Mammary epithelial cell (primary cell): ENCODE data around the gene TUSC2.

Source experiments
- EZH2 ChIP-seq: IDR thresholded peaks from 2 replicates; pipeline ENCODE4 v1.6.1; 2012; ENCODE audit warnings: low read length, inconsistent platforms, borderline replicate concordance
- TF ChIP-seq, protein P1 (sequence below), 2 donors: IDR thresholded peaks in 1 of 2; conservative IDR thresholded peaks in 1 of 2; 2 replicates each; pipeline ENCODE4 v1.5.1; 2011 to 2012; ENCODE audit warnings: inconsistent platforms in 2 of 2, low read length in 2 of 2, mild to moderate bottlenecking in 2 of 2, control low read depth in 1 of 2, low read depth in 1 of 2; ENCODE audit not compliant: insufficient read depth in 1 of 2; ENCODE audit errors: extremely low read depth in 1 of 2

DNA sequence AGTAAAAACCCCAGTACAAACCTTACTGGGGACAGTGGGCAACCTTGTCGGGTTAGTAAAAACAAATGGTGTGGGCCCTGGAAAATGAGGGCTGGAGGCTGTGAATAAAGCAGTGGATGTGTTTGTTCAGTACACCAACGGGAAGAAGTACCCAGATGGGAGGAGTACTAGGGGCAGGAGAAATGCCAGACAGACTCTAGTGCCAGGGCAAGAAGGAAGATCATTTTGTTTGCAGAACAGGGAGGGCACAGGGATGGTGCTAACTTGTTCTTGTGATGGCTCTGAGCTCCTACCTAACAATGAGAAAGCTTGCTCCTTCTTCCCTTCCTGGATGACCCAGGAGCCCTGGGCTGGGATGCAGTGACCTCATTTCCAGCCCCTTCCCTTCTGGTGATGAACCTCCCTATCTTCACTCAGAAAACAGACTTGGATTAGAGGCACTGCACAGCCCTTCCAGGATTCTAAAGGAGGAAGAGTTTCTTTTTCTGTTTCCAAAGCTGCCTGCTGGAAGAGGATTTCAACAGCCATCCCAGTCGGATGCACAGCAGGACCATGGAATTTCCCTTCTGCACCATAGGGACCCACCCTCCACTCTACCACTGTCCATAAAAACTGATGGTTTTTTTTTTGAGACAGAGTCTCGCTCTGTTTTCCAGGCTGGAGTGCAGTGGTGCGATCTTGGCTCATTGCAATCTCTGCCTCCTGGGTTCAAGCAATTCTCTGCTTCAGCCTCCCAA is 6.5 kb upstream of the TUSC2 start:
- TF ChIP-seq, protein P1, sequence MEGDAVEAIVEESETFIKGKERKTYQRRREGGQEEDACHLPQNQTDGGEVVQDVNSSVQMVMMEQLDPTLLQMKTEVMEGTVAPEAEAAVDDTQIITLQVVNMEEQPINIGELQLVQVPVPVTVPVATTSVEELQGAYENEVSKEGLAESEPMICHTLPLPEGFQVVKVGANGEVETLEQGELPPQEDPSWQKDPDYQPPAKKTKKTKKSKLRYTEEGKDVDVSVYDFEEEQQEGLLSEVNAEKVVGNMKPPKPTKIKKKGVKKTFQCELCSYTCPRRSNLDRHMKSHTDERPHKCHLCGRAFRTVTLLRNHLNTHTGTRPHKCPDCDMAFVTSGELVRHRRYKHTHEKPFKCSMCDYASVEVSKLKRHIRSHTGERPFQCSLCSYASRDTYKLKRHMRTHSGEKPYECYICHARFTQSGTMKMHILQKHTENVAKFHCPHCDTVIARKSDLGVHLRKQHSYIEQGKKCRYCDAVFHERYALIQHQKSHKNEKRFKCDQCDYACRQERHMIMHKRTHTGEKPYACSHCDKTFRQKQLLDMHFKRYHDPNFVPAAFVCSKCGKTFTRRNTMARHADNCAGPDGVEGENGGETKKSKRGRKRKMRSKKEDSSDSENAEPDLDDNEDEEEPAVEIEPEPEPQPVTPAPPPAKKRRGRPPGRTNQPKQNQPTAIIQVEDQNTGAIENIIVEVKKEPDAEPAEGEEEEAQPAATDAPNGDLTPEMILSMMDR (conservative IDR thresholded peaks at IDR 0.05 in 1 of 2, IDR thresholded peaks at IDR 0.05 in 1 of 2; ENCODE audit: extremely low read depth in 1 of 2, insufficient read depth in 1 of 2, low read depth in 1 of 2, low read length in 2 of 2), result no peak
- TF ChIP-seq EZH2, result no peak
